Natural killer cell (primary cell): ENCODE results near the gene URAD. TPM values are rescaled to one million over a fixed set of nuclear protein-coding genes. Genes with fewer than 3 reads are reported as not detected.

Source experiments
- ATAC-seq, 3 donors: fragments of 150-1000 bp in 2 of 3; fragments of 200-7000 bp in 1 of 3; cut with Tn5 transposase; 1 replicate in 1 of 3; 2 replicates in 2 of 3; pipeline ENCODE4 v1.10.0; 2021; ENCODE audit warnings: mild to moderate bottlenecking in 2 of 3, moderate library complexity in 2 of 3
- DNase-seq, 2 donors: peaks; one replicate each; pipeline versions ENCODE4 v3.0.0 to v3.0.0-alpha.2; 2013 to 2021; ENCODE audit warnings: mixed read lengths in 1 of 2
- H3K27ac ChIP-seq: one replicate; pipeline ENCODE4 v1.5.1; 2013; ENCODE audit warnings: mild to moderate bottlenecking, low read length
- H3K27me3 ChIP-seq: one replicate; pipeline ENCODE4 v1.6.1; 2013; ENCODE audit warnings: low read length; ENCODE audit not compliant: control insufficient read depth, insufficient read depth
- H3K36me3 ChIP-seq: one replicate; pipeline ENCODE4 v1.6.1; 2013; ENCODE audit warnings: low read length; ENCODE audit not compliant: control insufficient read depth, insufficient read depth
- H3K4me1 ChIP-seq: one replicate; pipeline ENCODE4 v1.6.1; 2013; ENCODE audit warnings: low read length; ENCODE audit not compliant: control insufficient read depth, insufficient read depth
- H3K4me3 ChIP-seq: one replicate; pipeline ENCODE4 v1.5.1; 2013; ENCODE audit warnings: low read length
- H3K9me3 ChIP-seq: one replicate; pipeline ENCODE4 v1.6.1; 2013; ENCODE audit warnings: low read length; ENCODE audit not compliant: control insufficient read depth, insufficient read depth
- H3K27ac Mint-ChIP-seq, 2 donors: one replicate each; pipeline ENCODE4 v1.8.0; 2022; ENCODE audit warnings: mild to moderate bottlenecking in 2 of 2, mixed read lengths in 2 of 2, moderate library complexity in 1 of 2
- H3K27me3 Mint-ChIP-seq, 2 donors: one replicate each; pipeline ENCODE4 v1.8.0; 2022; ENCODE audit warnings: low read depth in 2 of 2, mixed read lengths in 2 of 2
- H3K36me3 Mint-ChIP-seq: one replicate; pipeline ENCODE4 v1.8.0; 2022; ENCODE audit warnings: mixed read lengths
- H3K4me1 Mint-ChIP-seq, 2 donors: one replicate each; pipeline ENCODE4 v1.8.0; 2022; ENCODE audit warnings: mixed read lengths in 2 of 2
- H3K4me3 Mint-ChIP-seq: one replicate; pipeline ENCODE4 v1.8.0; 2022; ENCODE audit warnings: mild to moderate bottlenecking, moderate library complexity, mixed read lengths
- H3K9me3 Mint-ChIP-seq, 2 donors: one replicate each; pipeline ENCODE4 v1.8.0; 2022; ENCODE audit warnings: mixed read lengths in 2 of 2
- CTCF ChIP-seq: fragments of 200-600 bp; IDR thresholded peaks from one replicate; pipeline ENCODE4 v1.8.0; 2022; ENCODE audit warnings: antibody characterized with exemption
- WGBS: methylation state at CpG from one replicate; pipeline ENCODE4 v1.1.7; 2013; ENCODE audit warnings: missing lambda C conversion rate; ENCODE audit not compliant: insufficient coverage; 5-methylcytosine and 5-hydroxymethylcytosine counted together
- intact Hi-C: fragments of 100-400 bp; cut with micrococcal nuclease; formaldehyde crosslinking; loops from one replicate; pipeline ENCODE4 v1.14.2; 2022
- total RNA-seq, 4 donors: library from RNA; stranded (reverse); fragments of 120-200 nt in 1 of 4; gene quantifications; one replicate each; pipeline versions ENCODE4 v1.2.3 to v1.2.4, GENCODE V29; 2013 to 2022

Gene URAD
- total RNA-seq, 3 donors from 2014 or later (not counting 1 experiment from before 2014, with no cell fraction given), result not detected

GRCh38 chr13:27928805-27929753, 59.4 kb downstream of the URAD start:
- 8% methylated on average over 45 of the region's 48 CpGs for WGBS
- Histone ChIP-seq H3K4me1 (peaks cover 6% of the 10 kb centered on the region), H3K36me3 (no peaks in the 10 kb centered on the region), H3K9me3 (peaks cover 3% of the 10 kb centered on the region), H3K27ac (no peak overlapping the region), H3K27me3 (peaks cover 42% of the 10 kb centered on the region), H3K4me3 (no peak overlapping the region)
- no peak for TF ChIP-seq CTCF
- Mint-ChIP-seq H3K4me3 (no peak overlapping the region), H3K9me3 (no peaks in the 10 kb centered on the region), H3K27me3 (peaks cover 61 to 71% of the 10 kb centered on the region in 2 donors), H3K36me3 (no peaks in the 10 kb centered on the region), H3K4me1 (peaks cover 7 to 9% of the 10 kb centered on the region in 2 donors), H3K27ac (no peak overlapping the region)
- DNase-seq, result no peak
- ATAC-seq, result no peak
- intact Hi-C loops, result no loop called here

DNA sequence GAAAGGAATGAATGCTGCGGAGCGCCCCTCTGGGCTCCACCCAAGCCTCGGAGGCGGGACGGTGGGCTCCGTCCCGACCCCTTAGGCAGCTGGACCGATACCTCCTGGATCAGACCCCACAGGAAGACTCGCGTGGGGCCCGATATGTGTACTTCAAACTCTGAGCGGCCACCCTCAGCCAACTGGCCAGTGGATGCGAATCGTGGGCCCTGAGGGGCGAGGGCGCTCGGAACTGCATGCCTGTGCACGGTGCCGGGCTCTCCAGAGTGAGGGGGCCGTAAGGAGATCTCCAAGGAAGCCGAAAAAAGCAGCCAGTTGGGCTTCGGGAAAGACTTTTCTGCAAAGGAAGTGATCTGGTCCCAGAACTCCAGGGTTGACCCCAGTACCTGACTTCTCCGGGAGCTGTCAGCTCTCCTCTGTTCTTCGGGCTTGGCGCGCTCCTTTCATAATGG, 60.1 kb downstream of the URAD start:
- Mint-ChIP-seq H3K27me3 (peaks cover 67 to 78% of the 10 kb centered on the region in 2 donors), H3K27ac (no peak overlapping the region), H3K9me3 (no peaks in the 10 kb centered on the region), H3K4me3 (no peak overlapping the region), H3K36me3 (no peaks in the 10 kb centered on the region), H3K4me1 (peaks cover 7 to 9% of the 10 kb centered on the region in 2 donors)
- Histone ChIP-seq H3K27ac (no peak overlapping the region), H3K36me3 (no peaks in the 10 kb centered on the region), H3K4me1 (peaks cover 6% of the 10 kb centered on the region), H3K4me3 (no peak overlapping the region), H3K9me3 (peaks cover 3% of the 10 kb centered on the region), H3K27me3 (peaks cover 47% of the 10 kb centered on the region)
- no peak for TF ChIP-seq CTCF
- 10% methylated on average over 26 of the region's 26 CpGs for WGBS
- DNase-seq (no peak), ATAC-seq (no peak)
- intact Hi-C loops, result no loop called here

Other genes with a start within 250 kb of the URAD start
- gene GSX1, start 196.2 kb downstream of the URAD start, total RNA-seq, result not detected
- gene PDX1, start 68.7 kb downstream of the URAD start, total RNA-seq, result not detected
- gene CDX2, start 19.4 kb downstream of the URAD start, total RNA-seq, result not detected
- gene FLT3, start 111.9 kb upstream of the URAD start, total RNA-seq, result 1 to 10 TPM in 2 of 3 donors, under 1 TPM in 1; 0.39 to 1.8 (median 1.1) TPM
- 10 to 100 TPM; 80.0 to 94.2 (median 91.7) TPM for gene PAN3, start 149.9 kb upstream of the URAD start, total RNA-seq